Endodermal cell (in vitro differentiated cells): ENCODE results near the gene RMC1. TPM values are rescaled to one million over a fixed set of nuclear protein-coding genes. Genes with fewer than 3 reads are reported as not detected.

Experiments used
- DNase-seq: peaks from one replicate; pipeline ENCODE4 v3.0.0-alpha.2; 2017
- H3K27ac ChIP-seq: 2 replicates; pipeline ENCODE4 v1.5.1; 2013; ENCODE audit warnings: mild to moderate bottlenecking, low read depth, low read length, moderate library complexity
- H3K27me3 ChIP-seq: 2 replicates; pipeline ENCODE4 v1.6.1; 2013; ENCODE audit warnings: mild to moderate bottlenecking, low read length, moderate library complexity; ENCODE audit not compliant: insufficient read depth, control insufficient read depth, poor library complexity, severe bottlenecking
- H3K36me3 ChIP-seq: 2 replicates; pipeline ENCODE4 v1.7.0; 2013; ENCODE audit warnings: mild to moderate bottlenecking, low read length, moderate library complexity; ENCODE audit not compliant: control insufficient read depth, insufficient read depth
- H3K4me1 ChIP-seq: one replicate; pipeline ENCODE4 v1.7.0; 2013; ENCODE audit warnings: low read length; ENCODE audit not compliant: control insufficient read depth, insufficient read depth
- H3K4me3 ChIP-seq: 2 replicates; pipeline ENCODE4 v1.5.1; 2013; ENCODE audit warnings: mild to moderate bottlenecking, low read length, moderate library complexity
- H3K9ac ChIP-seq: 2 replicates; pipeline ENCODE4 v1.6.1; 2013; ENCODE audit warnings: mild to moderate bottlenecking, low read length, moderate library complexity; ENCODE audit not compliant: poor library complexity, severe bottlenecking; ENCODE audit errors: extremely low read depth
- H3K9me3 ChIP-seq: 2 replicates; pipeline ENCODE4 v1.6.1; 2013; ENCODE audit warnings: mild to moderate bottlenecking, low read length, moderate library complexity; ENCODE audit not compliant: control insufficient read depth
- H3K27ac Mint-ChIP-seq: 2 replicates; pipeline ENCODE4 v1.8.0; 2020; ENCODE audit warnings: mixed read lengths
- H3K27me3 Mint-ChIP-seq: 2 replicates; pipeline ENCODE4 v1.8.0; 2021; ENCODE audit warnings: mild to moderate bottlenecking, mixed read lengths; ENCODE audit not compliant: insufficient read depth
- H3K36me3 Mint-ChIP-seq: 2 replicates; pipeline ENCODE4 v1.8.0; 2020; ENCODE audit warnings: low read depth, mixed read lengths
- H3K4me1 Mint-ChIP-seq: 2 replicates; pipeline ENCODE4 v1.8.0; 2020; ENCODE audit warnings: mixed read lengths
- H3K4me3 Mint-ChIP-seq: 2 replicates; pipeline ENCODE4 v1.8.0; 2020; ENCODE audit warnings: mild to moderate bottlenecking, moderate library complexity, mixed read lengths
- H3K9me3 Mint-ChIP-seq: 2 replicates; pipeline ENCODE4 v1.8.0; 2020; ENCODE audit warnings: mild to moderate bottlenecking, mixed read lengths
- WGBS, 2 experiments: methylation state at CpG; one replicate each; pipeline versions ENCODE4 v1.1.5 to v1.1.7; 2013; ENCODE audit warnings: missing lambda C conversion rate in 2 of 2, mixed read lengths in 1 of 2; ENCODE audit not compliant: insufficient coverage in 1 of 2, insufficient read length in 1 of 2; 5-methylcytosine and 5-hydroxymethylcytosine counted together
- total RNA-seq, 2 donors: library from RNA; stranded (reverse); fragmentation: NEBNext Ultra II Directional in 1 of 2; extraction: Animal tissue kit (Norgen Biotek cat#: 25700) in 1 of 2; gene quantifications; 2 replicates in 1 of 2; 3 replicates in 1 of 2; pipeline ENCODE4 v1.2.1, GENCODE V29; 2021
- TF ChIP-seq, protein P1 (sequence below): fragments of 200-600 bp; sonication (generic); conservative IDR thresholded peaks from 2 replicates; pipeline ENCODE4 v1.5.0; 2021; ENCODE audit warnings: antibody characterized with exemption, mild to moderate bottlenecking

The RMC1 gene
- total RNA-seq, 2 donors from 2014 or later, result 18.3 to 19.1 TPM

GRCh38 chr18:23493654-23494053, 9.7 kb upstream of the RMC1 start:
- H3K36me3 ChIP-seq, result no peaks in the 10 kb centered on the region
- no peak overlapping the region for H3K4me3 Mint-ChIP-seq
- peaks cover 18% of the 10 kb centered on the region for H3K9me3 Mint-ChIP-seq
- 87% methylated on average over 1 of the region's 1 CpG; no CpG with 5 or more reads in 1 of the 2 experiments for WGBS, 2 experiments
- H3K27ac ChIP-seq, result no peak overlapping the region
- H3K27me3 Mint-ChIP-seq, result no peaks in the 10 kb centered on the region
- peaks cover 4% of the 10 kb centered on the region for H3K4me1 Mint-ChIP-seq
- TF ChIP-seq, protein P1, sequence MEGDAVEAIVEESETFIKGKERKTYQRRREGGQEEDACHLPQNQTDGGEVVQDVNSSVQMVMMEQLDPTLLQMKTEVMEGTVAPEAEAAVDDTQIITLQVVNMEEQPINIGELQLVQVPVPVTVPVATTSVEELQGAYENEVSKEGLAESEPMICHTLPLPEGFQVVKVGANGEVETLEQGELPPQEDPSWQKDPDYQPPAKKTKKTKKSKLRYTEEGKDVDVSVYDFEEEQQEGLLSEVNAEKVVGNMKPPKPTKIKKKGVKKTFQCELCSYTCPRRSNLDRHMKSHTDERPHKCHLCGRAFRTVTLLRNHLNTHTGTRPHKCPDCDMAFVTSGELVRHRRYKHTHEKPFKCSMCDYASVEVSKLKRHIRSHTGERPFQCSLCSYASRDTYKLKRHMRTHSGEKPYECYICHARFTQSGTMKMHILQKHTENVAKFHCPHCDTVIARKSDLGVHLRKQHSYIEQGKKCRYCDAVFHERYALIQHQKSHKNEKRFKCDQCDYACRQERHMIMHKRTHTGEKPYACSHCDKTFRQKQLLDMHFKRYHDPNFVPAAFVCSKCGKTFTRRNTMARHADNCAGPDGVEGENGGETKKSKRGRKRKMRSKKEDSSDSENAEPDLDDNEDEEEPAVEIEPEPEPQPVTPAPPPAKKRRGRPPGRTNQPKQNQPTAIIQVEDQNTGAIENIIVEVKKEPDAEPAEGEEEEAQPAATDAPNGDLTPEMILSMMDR, result no peak
- H3K27me3 ChIP-seq, result no peaks in the 10 kb centered on the region
- no peaks in the 10 kb centered on the region for H3K4me1 ChIP-seq
- no peak overlapping the region for H3K4me3 ChIP-seq
- H3K36me3 Mint-ChIP-seq, result peaks cover 1% of the 10 kb centered on the region
- H3K9ac ChIP-seq, result no peak overlapping the region
- H3K9me3 ChIP-seq, result peaks cover 12% of the 10 kb centered on the region
- no peak overlapping the region for H3K27ac Mint-ChIP-seq
- peak; percentile 72 for DNase-seq

GRCh38 chr18:23494992-23495391, 8.3 kb upstream of the RMC1 start:
- no peaks in the 10 kb centered on the region for H3K36me3 ChIP-seq
- no peak overlapping the region for H3K27ac Mint-ChIP-seq
- 67 to 100% methylated on average over 1 of the region's 1 CpG for WGBS, 2 experiments
- no peak overlapping the region for H3K27ac ChIP-seq
- H3K27me3 ChIP-seq, result no peaks in the 10 kb centered on the region
- H3K9me3 Mint-ChIP-seq, result peaks cover 18% of the 10 kb centered on the region
- no peaks in the 10 kb centered on the region for H3K4me1 ChIP-seq
- TF ChIP-seq, protein P1, result no peak
- H3K27me3 Mint-ChIP-seq, result no peaks in the 10 kb centered on the region
- H3K4me3 ChIP-seq, result no peak overlapping the region
- no peak overlapping the region for H3K4me3 Mint-ChIP-seq
- peaks cover 12% of the 10 kb centered on the region for H3K9me3 ChIP-seq
- peaks cover 1% of the 10 kb centered on the region for H3K36me3 Mint-ChIP-seq
- H3K4me1 Mint-ChIP-seq, result peaks cover 4% of the 10 kb centered on the region
- DNase-seq, result no peak
- H3K9ac ChIP-seq, result no peak overlapping the region

- Histone ChIP-seq H3K27me3 (no peaks in the 10 kb centered on the region), H3K9ac (no peak overlapping the region), H3K36me3 (no peaks in the 10 kb centered on the region), H3K27ac (no peak overlapping the region), H3K9me3 (peaks cover 3% of the 10 kb centered on the region), H3K4me1 (no peaks in the 10 kb centered on the region), H3K4me3 (no peak overlapping the region)
- TF ChIP-seq, protein P1, result no peak
- no peak for DNase-seq
- peaks cover 1% of the 10 kb centered on the region for H3K36me3 Mint-ChIP-seq
- peaks cover 4% of the 10 kb centered on the region for H3K4me1 Mint-ChIP-seq
- peaks cover 1% of the 10 kb centered on the region for H3K27me3 Mint-ChIP-seq
- WGBS, 2 experiments, result 93 to 95% methylated on average over 9 to 11 of the region's 12 CpGs
- no peak overlapping the region for H3K27ac Mint-ChIP-seq
- H3K9me3 Mint-ChIP-seq, result peaks cover 10% of the 10 kb centered on the region
- no peak overlapping the region for H3K4me3 Mint-ChIP-seq
These were observed 7.4 kb upstream of the RMC1 start for GRCh38 chr18:23495723-23496440.
